Lower lobe of right lung (tissue), 2 donors: Measurements from ENCODE around the gene PAPPA. TPM values are rescaled to one million over a fixed set of nuclear protein-coding genes. Genes with fewer than 3 reads are reported as not detected.

Source experiments
- ATAC-seq, 2 donors: fragments of 200-7000 bp; cut with Tn5 transposase; one replicate each; pipeline ENCODE4 v1.9.1; 2020 to 2022; ENCODE audit warnings: mild to moderate bottlenecking in 2 of 2, moderate library complexity in 2 of 2
- DNase-seq: peaks from one replicate; pipeline ENCODE4 v3.0.0-alpha.2; 2020
- H3K27ac ChIP-seq: fragments of 200-600 bp; one replicate; pipeline ENCODE4 v1.8.0; 2022
- H3K27me3 ChIP-seq: fragments of 200-600 bp; one replicate; pipeline ENCODE4 v1.8.0; 2022; ENCODE audit warnings: low read depth
- H3K36me3 ChIP-seq: fragments of 200-600 bp; one replicate; pipeline ENCODE4 v1.8.0; 2022; ENCODE audit warnings: mild to moderate bottlenecking
- H3K4me1 ChIP-seq: fragments of 200-600 bp; one replicate; pipeline ENCODE4 v1.8.0; 2022
- H3K4me3 ChIP-seq: fragments of 200-600 bp; one replicate; pipeline ENCODE4 v1.8.0; 2022; ENCODE audit warnings: mild to moderate bottlenecking
- H3K9me3 ChIP-seq: fragments of 200-600 bp; one replicate; pipeline ENCODE4 v1.8.0; 2022
- intact Hi-C: fragments of 100-400 bp; cut with DNase I; formaldehyde crosslinking; loops from one replicate; pipeline ENCODE4 v1.11.0; 2022
- total RNA-seq: library from RNA; stranded (reverse); fragmentation: NEBNext Ultra II Directional; extraction: Animal tissue kit (Norgen Biotek cat#: 25700); gene quantifications from one replicate; pipeline ENCODE4 v1.2.1, GENCODE V29; 2021
- TF ChIP-seq, protein P1 (sequence below): fragments of 200-600 bp; IDR thresholded peaks from one replicate; pipeline ENCODE4 v1.8.0; 2022; ENCODE audit warnings: antibody characterized with exemption, mild to moderate bottlenecking
- donor health status: DM: no; HTN: yes; CAD: no; lungs with severe emphysema.

Gene PAPPA
- total RNA-seq, 1 donor from 2014 or later, result 2.2 TPM

DNA sequence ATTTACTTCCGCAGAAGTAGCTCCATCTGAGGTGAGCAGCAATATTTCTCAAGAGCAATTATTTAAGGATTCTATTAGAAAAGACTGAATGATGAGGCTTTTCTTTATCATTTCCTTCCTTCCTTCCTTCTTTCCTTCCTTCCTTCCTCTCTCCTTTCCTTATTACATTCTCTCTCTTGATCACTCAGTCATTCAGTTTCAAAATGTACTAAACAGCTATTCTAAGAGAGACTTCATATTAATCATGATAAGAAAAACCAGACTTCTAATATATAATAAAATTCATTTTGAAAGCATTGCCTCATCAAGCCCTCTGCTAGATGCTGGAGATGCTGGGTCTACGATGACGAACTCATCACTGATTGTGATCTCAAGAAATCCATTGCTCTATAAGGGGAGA, 30.4 kb upstream of the PAPPA start:
- no peaks in the 10 kb centered on the region for H3K27me3 ChIP-seq
- no peaks in the 10 kb centered on the region for H3K9me3 ChIP-seq
- ATAC-seq (no peak), DNase-seq (no peak)
- TF ChIP-seq, protein P1, sequence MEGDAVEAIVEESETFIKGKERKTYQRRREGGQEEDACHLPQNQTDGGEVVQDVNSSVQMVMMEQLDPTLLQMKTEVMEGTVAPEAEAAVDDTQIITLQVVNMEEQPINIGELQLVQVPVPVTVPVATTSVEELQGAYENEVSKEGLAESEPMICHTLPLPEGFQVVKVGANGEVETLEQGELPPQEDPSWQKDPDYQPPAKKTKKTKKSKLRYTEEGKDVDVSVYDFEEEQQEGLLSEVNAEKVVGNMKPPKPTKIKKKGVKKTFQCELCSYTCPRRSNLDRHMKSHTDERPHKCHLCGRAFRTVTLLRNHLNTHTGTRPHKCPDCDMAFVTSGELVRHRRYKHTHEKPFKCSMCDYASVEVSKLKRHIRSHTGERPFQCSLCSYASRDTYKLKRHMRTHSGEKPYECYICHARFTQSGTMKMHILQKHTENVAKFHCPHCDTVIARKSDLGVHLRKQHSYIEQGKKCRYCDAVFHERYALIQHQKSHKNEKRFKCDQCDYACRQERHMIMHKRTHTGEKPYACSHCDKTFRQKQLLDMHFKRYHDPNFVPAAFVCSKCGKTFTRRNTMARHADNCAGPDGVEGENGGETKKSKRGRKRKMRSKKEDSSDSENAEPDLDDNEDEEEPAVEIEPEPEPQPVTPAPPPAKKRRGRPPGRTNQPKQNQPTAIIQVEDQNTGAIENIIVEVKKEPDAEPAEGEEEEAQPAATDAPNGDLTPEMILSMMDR, result no peak
- intact Hi-C loops, result no loop called here
- no peaks in the 10 kb centered on the region for H3K36me3 ChIP-seq
- no peaks in the 10 kb centered on the region for H3K4me1 ChIP-seq
- H3K27ac ChIP-seq, result no peak overlapping the region
- no peak overlapping the region for H3K4me3 ChIP-seq

GRCh38 chr9:116124472-116125040, 29.0 kb upstream of the PAPPA start:
- TF ChIP-seq, protein P1, result no peak
- no peaks in the 10 kb centered on the region for H3K4me1 ChIP-seq
- DNase-seq, result no peak
- H3K4me3 ChIP-seq, result no peak overlapping the region
- H3K27me3 ChIP-seq, result no peaks in the 10 kb centered on the region
- H3K9me3 ChIP-seq, result no peaks in the 10 kb centered on the region
- intact Hi-C loops, result no loop called here
- ATAC-seq, result no peak
- no peak overlapping the region for H3K27ac ChIP-seq
- no peaks in the 10 kb centered on the region for H3K36me3 ChIP-seq

- Histone ChIP-seq H3K27ac (no peak overlapping the region), H3K36me3 (no peaks in the 10 kb centered on the region), H3K4me3 (no peak overlapping the region), H3K4me1 (no peaks in the 10 kb centered on the region), H3K27me3 (no peaks in the 10 kb centered on the region), H3K9me3 (peaks cover 8% of the 10 kb centered on the region)
- TF ChIP-seq, protein P1, result no peak
- DNase-seq (no peak), ATAC-seq (no peak)
- intact Hi-C loops, result no loop called here
Observed at GRCh38 chr9:116133163-116133562, 20.4 kb upstream of the PAPPA start.

GRCh38 chr9:116134975-116135374, 18.6 kb upstream of the PAPPA start:
- TF ChIP-seq, protein P1, result no peak
- intact Hi-C loops, result no loop called here
- no peak overlapping the region for H3K27ac ChIP-seq
- DNase-seq (no peak), ATAC-seq (no peak)
- no peak overlapping the region for H3K4me3 ChIP-seq
- H3K4me1 ChIP-seq, result no peaks in the 10 kb centered on the region
- H3K36me3 ChIP-seq, result no peaks in the 10 kb centered on the region
- H3K27me3 ChIP-seq, result no peaks in the 10 kb centered on the region
- H3K9me3 ChIP-seq, result peaks cover 8% of the 10 kb centered on the region

- Histone ChIP-seq H3K27ac (no peak overlapping the region), H3K4me1 (no peaks in the 10 kb centered on the region), H3K27me3 (no peaks in the 10 kb centered on the region), H3K36me3 (no peaks in the 10 kb centered on the region), H3K4me3 (no peak overlapping the region), H3K9me3 (no peaks in the 10 kb centered on the region)
- TF ChIP-seq, protein P1, result no peak
- intact Hi-C loops, result no loop called here
- DNase-seq, result no peak
- no peak for ATAC-seq
Observed at GRCh38 chr9:116137010-116137409, 16.6 kb upstream of the PAPPA start.
